ENCODE measurements around the gene PLD5.

DNA sequence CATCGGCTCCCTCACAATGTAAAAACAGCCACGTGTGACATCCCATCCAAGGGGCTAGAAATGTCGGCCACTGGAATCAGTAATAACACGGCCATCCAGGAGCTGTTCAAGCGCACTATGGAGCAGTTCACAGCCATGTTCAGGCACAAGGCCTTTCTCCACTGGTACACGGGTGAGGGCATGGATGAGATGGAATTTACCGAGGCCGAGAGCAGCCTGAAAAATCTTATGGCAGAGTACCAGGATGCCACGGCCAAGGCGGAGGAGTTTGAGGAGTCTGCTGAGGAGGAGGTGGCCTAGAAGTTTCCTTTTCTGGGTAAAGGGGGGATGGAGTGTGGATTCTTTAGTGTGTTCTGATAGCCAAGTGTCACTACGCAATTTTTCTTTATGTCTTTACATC, 464.5 kb downstream of the PLD5 start:
- TF ChIP-seq, protein P1, sequence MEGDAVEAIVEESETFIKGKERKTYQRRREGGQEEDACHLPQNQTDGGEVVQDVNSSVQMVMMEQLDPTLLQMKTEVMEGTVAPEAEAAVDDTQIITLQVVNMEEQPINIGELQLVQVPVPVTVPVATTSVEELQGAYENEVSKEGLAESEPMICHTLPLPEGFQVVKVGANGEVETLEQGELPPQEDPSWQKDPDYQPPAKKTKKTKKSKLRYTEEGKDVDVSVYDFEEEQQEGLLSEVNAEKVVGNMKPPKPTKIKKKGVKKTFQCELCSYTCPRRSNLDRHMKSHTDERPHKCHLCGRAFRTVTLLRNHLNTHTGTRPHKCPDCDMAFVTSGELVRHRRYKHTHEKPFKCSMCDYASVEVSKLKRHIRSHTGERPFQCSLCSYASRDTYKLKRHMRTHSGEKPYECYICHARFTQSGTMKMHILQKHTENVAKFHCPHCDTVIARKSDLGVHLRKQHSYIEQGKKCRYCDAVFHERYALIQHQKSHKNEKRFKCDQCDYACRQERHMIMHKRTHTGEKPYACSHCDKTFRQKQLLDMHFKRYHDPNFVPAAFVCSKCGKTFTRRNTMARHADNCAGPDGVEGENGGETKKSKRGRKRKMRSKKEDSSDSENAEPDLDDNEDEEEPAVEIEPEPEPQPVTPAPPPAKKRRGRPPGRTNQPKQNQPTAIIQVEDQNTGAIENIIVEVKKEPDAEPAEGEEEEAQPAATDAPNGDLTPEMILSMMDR (IDR thresholded peaks at IDR 0.05), result no peak
- no peak for TF ChIP-seq POLR2A (IDR thresholded peaks at IDR 0.05)

All from testis (tissue), 2 donors.